HG02642 (cell line): ENCODE results near the gene GRIPAP1.
"Not testable (repeated sequence)": the region's sequence is repeated elsewhere in the genome, so short reads cannot be mapped to it uniquely, and the experiment has no call there.

Experiments
- ATAC-seq: cut with Tn5 transposase; IDR thresholded peaks from one replicate; pipeline ENCODE4 v1.9.1; 2021; ENCODE audit warnings: mild to moderate bottlenecking; ENCODE audit not compliant: unreplicated experiment, poor library complexity

Gene GRIPAP1

GRCh38 chrX:48998391-48998790 is 3.7 kb downstream of the GRIPAP1 start:
- ATAC-seq = no peak

- ATAC-seq = no peak
These were observed 4.2 kb downstream of the GRIPAP1 start for GRCh38 chrX:48997865-48998264.

GRCh38 chrX:48997455-48997854 is 4.6 kb downstream of the GRIPAP1 start:
- no peak for ATAC-seq

- ATAC-seq = no peak
These were observed 5.1 kb downstream of the GRIPAP1 start for GRCh38 chrX:48996969-48997368.

- ATAC-seq = no peak
These were observed 9.7 kb downstream of the GRIPAP1 start for GRCh38 chrX:48992341-48992740.

- no peak for ATAC-seq
These were observed 12.6 kb downstream of the GRIPAP1 start for GRCh38 chrX:48989483-48989882.

- ATAC-seq = no peak
These were observed 18.2 kb downstream of the GRIPAP1 start for GRCh38 chrX:48983896-48984295.

- no peak for ATAC-seq
These were observed 19.0 kb downstream of the GRIPAP1 start for GRCh38 chrX:48983081-48983480.

- no peak for ATAC-seq
These were observed 20.9 kb downstream of the GRIPAP1 start for GRCh38 chrX:48981178-48981577.

- not testable (repeated sequence) for ATAC-seq
These were observed 21.7 kb downstream of the GRIPAP1 start for GRCh38 chrX:48980341-48980740.

GRCh38 chrX:48978226-48978625 is 23.8 kb downstream of the GRIPAP1 start:
- no peak for ATAC-seq

GRCh38 chrX:48976086-48976485 is 26.0 kb downstream of the GRIPAP1 start:
- ATAC-seq = no peak

GRCh38 chrX:48975541-48975940 is 26.5 kb downstream of the GRIPAP1 start:
- ATAC-seq = no peak

- no peak for ATAC-seq
These were observed 27.0 kb downstream of the GRIPAP1 start for GRCh38 chrX:48975041-48975440.

- no peak for ATAC-seq
These were observed 27.5 kb downstream of the GRIPAP1 start for GRCh38 chrX:48974574-48974973.

- no peak for ATAC-seq
These were observed 28.0 kb downstream of the GRIPAP1 start for GRCh38 chrX:48974033-48974432.

- no peak for ATAC-seq
These were observed 29.6 kb downstream of the GRIPAP1 start for GRCh38 chrX:48972220-48973164.

GRCh38 chrX:48971249-48972219 is 30.5 kb downstream of the GRIPAP1 start, which contains the start of gene KCND1:
TSS of gene KCND1 (minus strand) at chrX:48971844. CDS start at chrX:48970271, 1,573 bp downstream.
- no peak for ATAC-seq

GRCh38 chrX:48969471-48969870 is 32.6 kb downstream of the GRIPAP1 start:
- ATAC-seq = no peak

- no peak for ATAC-seq
These were observed 33.7 kb downstream of the GRIPAP1 start for GRCh38 chrX:48968377-48968776.
